A673 (cell line): ENCODE data around the gene FHIT. TPM values are rescaled to one million over a fixed set of nuclear protein-coding genes. Genes with fewer than 3 reads are reported as not detected.

ENCODE experiments used
- BruUV-seq: library from RNA; stranded (reverse); fragments of 400-500 nt; replicated peaks from 2 replicates; lab custom pipeline; 2021; lab: Mats Ljungman, UMichigan
- CTCF ChIA-PET: fragments of 300-600 bp; sonication (Branson Sonifier 250); formaldehyde crosslinking; loops from one replicate; lab custom pipeline; 2022; ENCODE audit warnings: antibody characterized with exemption; lab: Charles Lee
- POLR2A ChIA-PET: fragments of 300-600 bp; sonication (Branson Sonifier 250); formaldehyde crosslinking; loops from one replicate; lab custom pipeline; 2022; ENCODE audit warnings: antibody characterized with exemption; ENCODE audit not compliant: low non-redundant PET; lab: Charles Lee
- DNase-seq: peaks from one replicate; pipeline ENCODE4 v3.0.0-alpha.2; 2015; ENCODE audit warnings: low spot score
- H3K27ac ChIP-seq: fragments of 200-600 bp; sonication (generic); 2 replicates; pipeline ENCODE4 v1.5.1; 2016; ENCODE audit warnings: mixed run types, low read depth, mild to moderate bottlenecking, mixed read lengths, antibody characterized with exemption, low read length; ENCODE audit not compliant: poor library complexity, severe bottlenecking
- H3K27me3 ChIP-seq: fragments of 200-600 bp; sonication (generic); replicated peaks from 2 replicates; pipeline ENCODE4 v1.6.1; 2017; ENCODE audit warnings: mixed run types, low read depth, mild to moderate bottlenecking, mixed read lengths, antibody characterized with exemption, low read length; ENCODE audit not compliant: insufficient read depth, poor library complexity
- H3K36me3 ChIP-seq: fragments of 200-600 bp; sonication (generic); 2 replicates; pipeline ENCODE4 v1.6.1; 2016; ENCODE audit warnings: mixed run types, mild to moderate bottlenecking, mixed read lengths, antibody characterized with exemption, low read length; ENCODE audit not compliant: insufficient read depth, poor library complexity, severe bottlenecking
- H3K4me1 ChIP-seq: fragments of 200-600 bp; sonication (generic); 2 replicates; pipeline ENCODE4 v1.6.1; 2017; ENCODE audit warnings: mixed run types, mild to moderate bottlenecking, mixed read lengths, antibody characterized with exemption, low read length; ENCODE audit not compliant: insufficient read depth, poor library complexity, severe bottlenecking
- H3K4me3 ChIP-seq: fragments of 200-600 bp; sonication (generic); 2 replicates; pipeline ENCODE4 v1.5.1; 2016; ENCODE audit warnings: low read depth, mixed run types, mild to moderate bottlenecking, mixed read lengths, low read length; ENCODE audit not compliant: poor library complexity, severe bottlenecking
- H3K9me3 ChIP-seq: fragments of 200-600 bp; sonication (generic); 2 replicates; pipeline ENCODE4 v1.6.1; 2016; ENCODE audit warnings: mixed run types, low read depth, mild to moderate bottlenecking, mixed read lengths, antibody characterized with exemption, low read length; ENCODE audit not compliant: poor library complexity, severe bottlenecking
- EZH2 ChIP-seq: fragments of 200-600 bp; sonication (generic); IDR thresholded peaks from 2 replicates; pipeline ENCODE4 v1.6.1; 2017; ENCODE audit warnings: borderline replicate concordance, low read depth, mild to moderate bottlenecking, mixed read lengths, antibody characterized with exemption, low read length; ENCODE audit not compliant: poor library complexity, severe bottlenecking
- intact Hi-C: fragments of 100-400 bp; cut with micrococcal nuclease; formaldehyde crosslinking; loops from one replicate; pipeline ENCODE4 v1.10.0; 2022; ENCODE audit not compliant: unreplicated experiment
- total RNA-seq: library from RNA; stranded (reverse); gene quantifications from 2 replicates; pipeline ENCODE4 v1.2.3, GENCODE V29; 2021
- TF ChIP-seq, protein P1 (sequence below): fragments of 300-800, 200-600 bp; sonication (generic); conservative IDR thresholded peaks from 2 replicates; pipeline ENCODE4 v1.5.1; 2017; ENCODE audit warnings: low read depth, mild to moderate bottlenecking, antibody characterized with exemption, low read length, moderate library complexity, mixed read lengths

The FHIT gene
- total RNA-seq, 1 experiment from 2014 or later: not detected

DNA sequence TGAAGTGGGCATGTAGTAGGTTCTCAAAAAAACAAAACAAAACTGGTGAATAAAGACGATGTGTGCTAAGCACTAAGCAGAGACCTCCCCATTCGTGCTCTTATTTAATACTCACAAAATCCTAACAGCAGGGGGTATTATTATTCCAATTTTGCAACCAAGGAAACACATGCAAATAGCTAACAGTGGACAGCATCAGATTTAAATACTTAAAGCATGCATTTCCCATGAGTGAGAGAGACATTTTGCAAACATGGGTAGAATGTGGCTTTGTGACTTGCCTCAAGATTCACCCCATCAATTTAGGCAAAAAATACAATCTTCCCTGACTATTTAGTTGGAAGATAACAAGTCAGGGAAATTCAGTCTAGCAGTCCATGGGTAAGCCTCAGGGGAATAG, 1255.2 kb downstream of the FHIT start:
- Histone ChIP-seq H3K9me3 (no peaks in the 10 kb centered on the region), H3K4me1 (no peaks in the 10 kb centered on the region), H3K4me3 (no peak overlapping the region), H3K27ac (no peak overlapping the region), H3K27me3 (no peaks in the 10 kb centered on the region), H3K36me3 (no peaks in the 10 kb centered on the region)
- POLR2A ChIA-PET: no interaction called here
- CTCF ChIA-PET: no interaction called here
- intact Hi-C loops: no loop called here
- DNase-seq: no peak
- no peak for TF ChIP-seq EZH2
- TF ChIP-seq, protein P1, sequence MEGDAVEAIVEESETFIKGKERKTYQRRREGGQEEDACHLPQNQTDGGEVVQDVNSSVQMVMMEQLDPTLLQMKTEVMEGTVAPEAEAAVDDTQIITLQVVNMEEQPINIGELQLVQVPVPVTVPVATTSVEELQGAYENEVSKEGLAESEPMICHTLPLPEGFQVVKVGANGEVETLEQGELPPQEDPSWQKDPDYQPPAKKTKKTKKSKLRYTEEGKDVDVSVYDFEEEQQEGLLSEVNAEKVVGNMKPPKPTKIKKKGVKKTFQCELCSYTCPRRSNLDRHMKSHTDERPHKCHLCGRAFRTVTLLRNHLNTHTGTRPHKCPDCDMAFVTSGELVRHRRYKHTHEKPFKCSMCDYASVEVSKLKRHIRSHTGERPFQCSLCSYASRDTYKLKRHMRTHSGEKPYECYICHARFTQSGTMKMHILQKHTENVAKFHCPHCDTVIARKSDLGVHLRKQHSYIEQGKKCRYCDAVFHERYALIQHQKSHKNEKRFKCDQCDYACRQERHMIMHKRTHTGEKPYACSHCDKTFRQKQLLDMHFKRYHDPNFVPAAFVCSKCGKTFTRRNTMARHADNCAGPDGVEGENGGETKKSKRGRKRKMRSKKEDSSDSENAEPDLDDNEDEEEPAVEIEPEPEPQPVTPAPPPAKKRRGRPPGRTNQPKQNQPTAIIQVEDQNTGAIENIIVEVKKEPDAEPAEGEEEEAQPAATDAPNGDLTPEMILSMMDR: no peak
- no TSS peak for BruUV-seq

DNA sequence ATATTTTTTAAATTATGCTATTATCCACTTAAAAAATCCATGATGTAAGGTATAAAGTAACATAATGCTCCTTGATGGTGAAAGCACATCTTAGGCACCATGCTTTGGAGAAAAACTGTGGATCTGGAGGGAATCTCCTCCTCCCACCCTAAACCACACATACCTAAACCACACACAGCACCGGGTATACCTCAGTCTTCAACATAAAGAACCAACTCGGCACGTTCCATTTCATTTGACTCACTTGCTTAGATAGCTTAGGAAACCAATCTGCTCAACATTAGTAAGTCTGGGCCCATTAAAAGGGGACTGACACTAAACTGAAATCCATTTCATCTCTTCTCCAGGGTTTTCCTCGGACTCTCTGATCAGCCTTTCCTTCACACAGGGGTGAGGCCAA, 1255.7 kb downstream of the FHIT start:
- CTCF ChIA-PET: no interaction called here
- no TSS peak for BruUV-seq
- TF ChIP-seq, protein P1: no peak
- no peak for TF ChIP-seq EZH2
- intact Hi-C loops: no loop called here
- no peak overlapping the region for H3K27ac ChIP-seq
- no peaks in the 10 kb centered on the region for H3K27me3 ChIP-seq
- H3K36me3 ChIP-seq: no peaks in the 10 kb centered on the region
- H3K4me1 ChIP-seq: no peaks in the 10 kb centered on the region
- DNase-seq: no peak
- H3K4me3 ChIP-seq: no peak overlapping the region
- H3K9me3 ChIP-seq: no peaks in the 10 kb centered on the region
- POLR2A ChIA-PET: interaction anchor here (0.7 kb wide), 1 partner anchor 60 kb away, joined by 3 read pairs; no protein-coding TSS in a partner anchor

DNA sequence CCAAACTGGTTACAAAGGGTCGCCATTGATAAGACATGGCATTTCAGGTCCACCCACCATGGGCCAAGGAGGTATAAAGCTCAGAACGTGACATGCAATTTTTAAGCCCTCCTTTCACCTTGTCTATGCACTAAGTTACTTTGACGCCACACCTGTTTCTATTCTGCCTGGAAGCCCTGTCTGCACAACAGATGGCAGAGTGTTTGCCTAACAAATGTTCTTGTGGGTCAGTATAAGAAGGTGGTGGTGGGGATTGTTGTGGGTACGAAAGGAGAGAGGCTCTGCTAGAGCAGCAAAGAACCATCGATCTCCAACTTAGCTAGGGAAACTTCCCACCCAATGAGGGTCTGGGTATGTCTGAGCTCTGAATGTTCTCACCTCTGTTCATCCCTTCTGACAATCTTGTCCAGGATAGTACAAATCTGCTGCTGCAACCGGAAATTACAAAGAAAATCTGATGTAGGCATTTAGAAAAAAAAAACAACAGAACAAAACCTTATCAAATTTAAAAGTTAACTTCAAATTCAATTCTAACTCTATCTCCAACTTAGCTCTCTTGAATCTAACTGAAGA, 1256.4 kb downstream of the FHIT start:
- no peaks in the 10 kb centered on the region for H3K4me1 ChIP-seq
- no peaks in the 10 kb centered on the region for H3K27me3 ChIP-seq
- intact Hi-C loops: no loop called here
- no peak overlapping the region for H3K27ac ChIP-seq
- ChIA-PET CTCF (no interaction called here), POLR2A (interaction anchor here (0.7 kb wide), 1 partner anchor 61 kb away, joined by 3 read pairs; no protein-coding TSS in a partner anchor)
- H3K36me3 ChIP-seq: no peaks in the 10 kb centered on the region
- H3K9me3 ChIP-seq: no peaks in the 10 kb centered on the region
- no peak for TF ChIP-seq EZH2
- TF ChIP-seq, protein P1: no peak
- no peak overlapping the region for H3K4me3 ChIP-seq
- BruUV-seq: no TSS peak
- DNase-seq: no peak
